NCI-H345 (cell line): ENCODE results near the gene RUSC2.
"Not testable (repeated sequence)": the region's sequence is repeated elsewhere in the genome, so short reads cannot be mapped to it uniquely, and the experiment has no call there.

Experiments
- DNase-seq: peaks from one replicate; lab custom pipeline; 2025; lab: John Stamatoyannopoulos, UW

The RUSC2 gene

GRCh38 chr9:35523556-35523955 lies 33.6 kb downstream of the RUSC2 start:
- DNase-seq = not testable (repeated sequence)

DNA sequence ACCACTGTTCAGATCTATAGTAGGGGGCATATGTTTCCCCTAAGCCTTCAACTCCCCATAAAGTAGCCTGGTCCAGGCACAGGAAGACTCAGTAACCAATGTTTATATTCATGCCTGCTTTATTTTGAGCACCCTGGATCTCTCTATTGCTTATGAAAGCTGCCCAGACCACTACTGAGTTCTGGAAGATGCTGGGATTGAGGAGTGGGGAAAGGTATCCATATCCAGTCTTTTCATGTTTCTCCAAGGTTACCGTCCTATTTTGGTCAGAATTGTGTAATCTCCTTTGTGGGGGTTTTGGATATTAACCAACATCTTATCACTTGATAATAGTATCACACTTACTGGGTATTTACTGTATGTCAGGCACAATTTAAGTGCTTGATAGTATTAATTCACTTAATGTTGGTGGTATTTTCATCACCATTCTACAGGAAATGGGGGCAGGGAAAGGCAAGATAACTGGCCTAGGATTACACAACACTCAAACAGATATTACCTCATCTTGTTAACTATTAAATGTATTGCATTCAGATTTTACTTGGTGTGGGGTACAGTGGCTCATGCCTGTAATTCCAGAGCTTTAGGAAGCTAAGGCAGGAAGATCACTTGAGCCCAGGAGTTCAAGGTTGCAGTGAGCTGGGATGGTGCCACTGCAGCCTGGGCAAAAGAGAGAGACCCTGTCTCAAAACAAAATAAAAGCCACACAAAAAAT lies 36.3 kb downstream of the RUSC2 start:
- no peak for DNase-seq

DNA sequence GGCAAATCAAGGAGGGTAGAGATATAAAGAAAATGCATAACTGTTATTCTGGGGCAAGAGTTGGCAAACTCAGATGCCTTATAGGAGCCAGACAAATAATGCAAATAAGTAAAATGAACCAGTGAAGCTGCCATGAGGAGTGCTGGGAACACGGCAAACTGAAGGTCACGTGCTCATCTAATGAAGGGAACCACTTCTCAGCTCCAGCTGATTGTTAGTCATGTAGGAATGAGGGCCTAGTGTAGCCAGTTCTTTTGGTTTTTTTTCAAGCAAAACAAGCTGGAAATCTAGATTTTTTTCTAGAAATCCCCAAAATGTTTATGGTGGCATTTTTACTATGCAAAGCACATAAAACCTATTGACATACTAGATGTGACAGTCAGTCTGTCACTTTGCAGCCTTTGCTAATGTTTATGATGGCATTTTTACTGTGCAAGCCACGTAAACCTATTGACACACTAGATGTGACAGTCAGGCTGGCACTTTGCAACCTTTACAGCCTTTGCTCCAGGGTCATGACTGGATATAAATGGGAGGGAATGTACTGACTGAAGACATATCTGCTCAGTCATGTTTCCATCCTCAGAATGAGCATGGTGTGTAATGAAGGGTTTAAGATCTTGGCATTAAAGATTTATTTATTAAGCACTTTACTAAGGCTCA lies 39.4 kb downstream of the RUSC2 start:
- DNase-seq = no peak

GRCh38 chr9:35533398-35533797 lies 43.5 kb downstream of the RUSC2 start:
- no peak for DNase-seq

GRCh38 chr9:35534921-35535320 lies 45.0 kb downstream of the RUSC2 start:
- not testable (repeated sequence) for DNase-seq

DNA sequence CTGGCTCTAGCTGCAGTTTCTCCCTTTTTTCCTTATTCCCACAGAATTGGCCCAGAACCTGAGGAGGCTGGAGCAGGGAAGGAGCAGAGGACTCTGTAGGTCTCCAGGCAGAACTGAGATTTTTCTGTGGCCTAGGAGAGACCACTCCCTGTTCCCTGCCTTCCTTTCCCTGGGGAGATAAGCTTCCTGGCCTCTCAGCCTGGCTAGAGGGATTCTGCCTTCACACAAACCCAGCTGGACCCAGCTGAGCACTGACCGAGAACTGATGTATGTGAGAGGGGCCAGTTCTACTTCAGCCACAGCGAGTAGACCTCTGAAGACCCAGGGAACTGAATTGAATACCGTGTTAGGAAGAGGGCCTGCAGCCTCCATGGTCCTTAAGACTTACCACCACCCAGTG lies 48.0 kb downstream of the RUSC2 start:
- no peak for DNase-seq

GRCh38 chr9:35538361-35539234 lies 48.7 kb downstream of the RUSC2 start:
- DNase-seq = no peak
